GM03348 (cell line): Measurements from ENCODE around the gene TAP2.
"Not testable (repeated sequence)": the region's sequence is repeated elsewhere in the genome, so short reads cannot be mapped to it uniquely, and the experiment has no call there.

Experiments used
- DNase-seq: peaks from one replicate; pipeline ENCODE4 v3.0.0; 2012; ENCODE audit warnings: low spot score

The TAP2 gene

GRCh38 chr6:32835167-32835893 is 3.2 kb downstream of the TAP2 start:
- DNase-seq, result no peak

- DNase-seq, result no peak
Observed at GRCh38 chr6:32833664-32834063, 4.9 kb downstream of the TAP2 start.

GRCh38 chr6:32832535-32832934 is 6.0 kb downstream of the TAP2 start:
- no peak for DNase-seq

- DNase-seq, result no peak
Observed at GRCh38 chr6:32830936-32831335, 7.6 kb downstream of the TAP2 start.

- DNase-seq, result no peak
Observed at GRCh38 chr6:32830017-32830416, 8.5 kb downstream of the TAP2 start.

- no peak for DNase-seq
Observed at GRCh38 chr6:32829495-32829894, 9.0 kb downstream of the TAP2 start.

- DNase-seq, result no peak
Observed at GRCh38 chr6:32827025-32827424, 11.5 kb downstream of the TAP2 start.

GRCh38 chr6:32825966-32826365 is 12.6 kb downstream of the TAP2 start:
- DNase-seq, result peak; percentile 55

- peak; percentile 60 for DNase-seq
Observed at GRCh38 chr6:32819729-32820128, 18.8 kb downstream of the TAP2 start.

- no peak for DNase-seq
Observed at GRCh38 chr6:32818867-32819266, 19.7 kb downstream of the TAP2 start.

GRCh38 chr6:32816746-32817204 is 21.8 kb downstream of the TAP2 start, which contains the start of gene HLA-DOB:
Gene HLA-DOB, minus strand, starts transcription at chr6:32817002. Its CDS starts 51 bp downstream, at chr6:32816951.
- no peak for DNase-seq

GRCh38 chr6:32815996-32816395 is 22.5 kb downstream of the TAP2 start:
- DNase-seq, result no peak

- DNase-seq, result no peak
Observed at GRCh38 chr6:32815115-32815514, 23.4 kb downstream of the TAP2 start.

GRCh38 chr6:32814145-32814544 is 24.4 kb downstream of the TAP2 start:
- DNase-seq, result no peak

- no peak for DNase-seq
Observed at GRCh38 chr6:32809171-32809570, 29.4 kb downstream of the TAP2 start.

- no peak for DNase-seq
Observed at GRCh38 chr6:32807020-32807580, 31.4 kb downstream of the TAP2 start.

- DNase-seq, result not testable (repeated sequence)
Observed at GRCh38 chr6:32805404-32805803, 33.1 kb downstream of the TAP2 start.

GRCh38 chr6:32803416-32803815 is 35.1 kb downstream of the TAP2 start:
- DNase-seq, result no peak

GRCh38 chr6:32799740-32800139 is 38.8 kb downstream of the TAP2 start:
- DNase-seq, result no peak

- no peak for DNase-seq
Observed at GRCh38 chr6:32799168-32799567, 39.4 kb downstream of the TAP2 start.

- DNase-seq, result peak; percentile 76
Observed at GRCh38 chr6:32796848-32797776, 41.4 kb downstream of the TAP2 start.

- DNase-seq, result no peak
Observed at GRCh38 chr6:32794510-32794909, 44.0 kb downstream of the TAP2 start.
